Measurements from ENCODE around the gene MCTP1.

GRCh38 chr5:95177456-95177855, 107.4 kb downstream of the MCTP1 start:
- TF ChIP-seq CTCF (IDR thresholded peaks at IDR 0.05; ENCODE audit: poor library complexity) (no peak), EZH2 (IDR thresholded peaks at IDR 0.05; ENCODE audit: borderline replicate concordance) (no peak), EZH2phosphoT487 (IDR thresholded peaks at IDR 0.05; ENCODE audit: low read depth, severe bottlenecking, unreplicated experiment) (no peak)

All from hepatocyte (in vitro differentiated cells).